Caco-2 (cell line): ENCODE measurements around the gene RNF187. TPM values are rescaled to one million over a fixed set of nuclear protein-coding genes. Genes with fewer than 3 reads are reported as not detected.

ENCODE experiments used
- BruUV-seq: library from RNA; stranded (reverse); fragments of 400-500 nt; replicated peaks from 2 replicates; lab custom pipeline; 2021; lab: Mats Ljungman, UMichigan
- CTCF ChIA-PET: fragments of 300-600 bp; sonication (Branson Sonifier 250); formaldehyde crosslinking; loops from one replicate; lab custom pipeline; 2022; ENCODE audit warnings: antibody characterized with exemption; lab: Charles Lee
- POLR2A ChIA-PET: fragments of 300-600 bp; sonication (Branson Sonifier 250); formaldehyde crosslinking; loops from one replicate; lab custom pipeline; 2022; ENCODE audit warnings: antibody characterized with exemption; lab: Charles Lee
- DNase-seq, 2 experiments: peaks; one replicate each; pipeline versions ENCODE4 v3.0.0 to v3.0.0-alpha.2; 2020 to 2022
- H3K27me3 ChIP-seq: replicated peaks from 2 replicates; pipeline ENCODE4 v1.6.0; 2011; ENCODE audit warnings: low read length; ENCODE audit not compliant: control insufficient read depth, insufficient read depth
- H3K36me3 ChIP-seq: 2 replicates; pipeline ENCODE4 v1.5.1; 2011; ENCODE audit warnings: low read length; ENCODE audit not compliant: control insufficient read depth, insufficient read depth
- H3K4me1 ChIP-seq: fragments of 250-450 bp; sonication (Bioruptor Pico); 2 replicates; pipeline ENCODE4 v1.5.1; 2020; ENCODE audit warnings: mild to moderate bottlenecking
- H3K4me3 ChIP-seq: 2 replicates; pipeline ENCODE4 v1.5.1; 2011; ENCODE audit warnings: low read depth, mild to moderate bottlenecking, control low read depth, low read length
- H3K9me3 ChIP-seq: fragments of 250-450 bp; sonication (Bioruptor Pico); 2 replicates; pipeline ENCODE4 v1.5.1; 2020; ENCODE audit warnings: mild to moderate bottlenecking, moderate library complexity
- H3K27ac Mint-ChIP-seq: one replicate; pipeline ENCODE4 v1.8.0; 2022; ENCODE audit warnings: mixed read lengths; ENCODE audit not compliant: unreplicated experiment
- H3K27me3 Mint-ChIP-seq: one replicate; pipeline ENCODE4 v1.8.0; 2022; ENCODE audit warnings: mixed read lengths; ENCODE audit not compliant: insufficient read depth, unreplicated experiment
- H3K36me3 Mint-ChIP-seq: one replicate; pipeline ENCODE4 v1.8.0; 2022; ENCODE audit warnings: mild to moderate bottlenecking, mixed read lengths; ENCODE audit not compliant: insufficient read depth, unreplicated experiment
- H3K4me1 Mint-ChIP-seq: one replicate; pipeline ENCODE4 v1.8.0; 2022; ENCODE audit warnings: low read depth, mixed read lengths; ENCODE audit not compliant: unreplicated experiment
- H3K4me3 Mint-ChIP-seq: one replicate; pipeline ENCODE4 v1.8.0; 2022; ENCODE audit warnings: mild to moderate bottlenecking, moderate library complexity, mixed read lengths; ENCODE audit not compliant: unreplicated experiment
- H3K9me3 Mint-ChIP-seq: one replicate; pipeline ENCODE4 v1.8.0; 2022; ENCODE audit warnings: mixed read lengths; ENCODE audit not compliant: unreplicated experiment
- intact Hi-C: fragments of 100-400 bp; cut with micrococcal nuclease; formaldehyde crosslinking; loops from one replicate; pipeline ENCODE4 v1.10.0; 2022; ENCODE audit not compliant: unreplicated experiment
- total RNA-seq: library from RNA; stranded (reverse); gene quantifications from 2 replicates; pipeline ENCODE4 v1.2.3, GENCODE V29; 2022
- TF ChIP-seq, protein P1 (sequence below), 2 experiments: fragments of 200-600 bp in 1 of 2; IDR thresholded peaks; 1 replicate in 1 of 2; 2 replicates in 1 of 2; pipeline versions ENCODE4 v1.5.1 to v1.8.0; 2011 to 2022; ENCODE audit warnings: antibody characterized with exemption in 1 of 2, control low read depth in 1 of 2, inconsistent platforms in 1 of 2, low read depth in 1 of 2, low read length in 1 of 2, mild to moderate bottlenecking in 1 of 2, moderate library complexity in 1 of 2; ENCODE audit not compliant: insufficient read depth in 1 of 2, severe bottlenecking in 1 of 2, unreplicated experiment in 1 of 2

RNF187 gene
- total RNA-seq, 1 experiment from 2014 or later = 164 TPM

DNA sequence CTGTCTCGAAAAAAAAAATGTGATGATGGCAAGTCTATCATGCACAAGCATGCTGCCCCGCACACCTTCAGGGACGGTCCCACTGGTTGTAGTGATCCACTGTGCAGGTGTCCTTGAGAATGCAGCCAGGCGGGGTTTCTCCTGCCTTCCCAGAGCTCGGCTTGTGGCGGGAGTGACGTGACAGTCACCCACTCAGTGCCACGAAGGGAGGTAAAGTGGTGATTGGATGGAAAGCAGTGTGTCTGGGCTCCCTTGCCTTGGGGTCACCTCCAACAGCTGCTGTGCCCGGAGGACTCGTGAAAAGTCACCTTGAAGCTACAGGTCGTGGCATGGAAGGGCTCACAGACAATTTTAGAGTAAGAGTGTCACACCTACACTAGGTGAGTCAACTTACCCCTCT, 37.0 kb upstream of the RNF187 start:
- no TSS peak for BruUV-seq
- peaks cover 46% of the 10 kb centered on the region for H3K36me3 Mint-ChIP-seq
- no peaks in the 10 kb centered on the region for H3K9me3 Mint-ChIP-seq
- intact Hi-C loops = no loop called here
- Histone ChIP-seq H3K4me1 (peaks cover 26% of the 10 kb centered on the region), H3K27me3 (no peaks in the 10 kb centered on the region), H3K4me3 (no peak overlapping the region), H3K9me3 (no peaks in the 10 kb centered on the region), H3K36me3 (no peaks in the 10 kb centered on the region)
- TF ChIP-seq, protein P1, sequence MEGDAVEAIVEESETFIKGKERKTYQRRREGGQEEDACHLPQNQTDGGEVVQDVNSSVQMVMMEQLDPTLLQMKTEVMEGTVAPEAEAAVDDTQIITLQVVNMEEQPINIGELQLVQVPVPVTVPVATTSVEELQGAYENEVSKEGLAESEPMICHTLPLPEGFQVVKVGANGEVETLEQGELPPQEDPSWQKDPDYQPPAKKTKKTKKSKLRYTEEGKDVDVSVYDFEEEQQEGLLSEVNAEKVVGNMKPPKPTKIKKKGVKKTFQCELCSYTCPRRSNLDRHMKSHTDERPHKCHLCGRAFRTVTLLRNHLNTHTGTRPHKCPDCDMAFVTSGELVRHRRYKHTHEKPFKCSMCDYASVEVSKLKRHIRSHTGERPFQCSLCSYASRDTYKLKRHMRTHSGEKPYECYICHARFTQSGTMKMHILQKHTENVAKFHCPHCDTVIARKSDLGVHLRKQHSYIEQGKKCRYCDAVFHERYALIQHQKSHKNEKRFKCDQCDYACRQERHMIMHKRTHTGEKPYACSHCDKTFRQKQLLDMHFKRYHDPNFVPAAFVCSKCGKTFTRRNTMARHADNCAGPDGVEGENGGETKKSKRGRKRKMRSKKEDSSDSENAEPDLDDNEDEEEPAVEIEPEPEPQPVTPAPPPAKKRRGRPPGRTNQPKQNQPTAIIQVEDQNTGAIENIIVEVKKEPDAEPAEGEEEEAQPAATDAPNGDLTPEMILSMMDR (IDR thresholded peaks at IDR 0.05; ENCODE audit: insufficient read depth in 1 of 2, low read depth in 1 of 2, low read length in 1 of 2, severe bottlenecking in 1 of 2, unreplicated experiment in 1 of 2) = no peak
- DNase-seq = no peak
- H3K27ac Mint-ChIP-seq = no peak overlapping the region
- no peak overlapping the region for H3K4me3 Mint-ChIP-seq
- H3K27me3 Mint-ChIP-seq = no peaks in the 10 kb centered on the region
- H3K4me1 Mint-ChIP-seq = peaks cover 39% of the 10 kb centered on the region
- ChIA-PET POLR2A (no interaction called here), CTCF (no interaction called here)

DNA sequence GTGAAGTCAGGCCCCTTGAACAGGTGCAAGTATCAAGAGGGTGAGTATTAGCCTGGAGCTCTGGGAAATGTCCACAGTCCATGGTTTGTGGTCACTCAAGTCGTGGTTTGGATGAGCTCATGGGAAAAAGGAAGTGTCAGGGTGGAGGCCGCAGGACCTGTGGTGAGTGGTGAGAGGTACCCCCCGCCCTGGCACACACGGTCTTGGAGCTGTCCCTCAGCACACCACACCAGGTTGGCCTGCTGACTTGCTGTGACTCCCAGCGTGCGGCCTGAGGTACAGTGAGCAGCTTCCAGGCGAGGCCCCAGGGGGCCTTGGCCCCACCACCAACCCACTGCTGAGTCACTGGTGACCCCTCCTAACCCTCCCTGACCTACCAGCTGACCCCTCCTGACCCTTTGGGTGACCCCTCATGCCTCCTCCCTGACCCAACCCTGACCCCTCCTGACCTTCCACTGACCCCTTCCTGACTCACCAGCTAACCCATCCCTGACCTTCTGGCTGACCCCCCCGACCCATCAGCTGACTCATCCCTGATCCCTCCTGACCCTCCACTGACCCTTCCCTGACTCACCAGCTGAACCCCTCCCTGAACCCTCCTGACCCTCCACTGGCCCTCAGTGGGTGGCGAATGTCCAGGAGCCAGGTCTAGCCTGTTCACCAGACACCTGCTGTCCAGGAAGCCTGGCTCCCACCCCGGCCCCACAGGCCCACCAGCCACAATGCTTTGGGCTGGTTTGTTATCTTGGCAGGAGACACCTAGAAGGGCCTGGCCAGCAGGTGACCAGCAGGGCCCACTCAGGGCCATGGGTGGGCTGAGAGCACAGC, 34.8 kb upstream of the RNF187 start:
- DNase-seq = no peak
- Mint-ChIP-seq H3K36me3 (peaks cover 43% of the 10 kb centered on the region), H3K4me1 (peaks cover 39% of the 10 kb centered on the region), H3K9me3 (no peaks in the 10 kb centered on the region), H3K27me3 (no peaks in the 10 kb centered on the region), H3K27ac (peak overlapping the region; percentile 47), H3K4me3 (no peak overlapping the region)
- ChIA-PET POLR2A (no interaction called here), CTCF (interaction anchor here (0.5 kb wide), 2 partner anchors 64 to 114 kb away, joined by 3 to 7 read pairs; no protein-coding TSS in a partner anchor)
- intact Hi-C loops = no loop called here
- BruUV-seq = no TSS peak
- TF ChIP-seq, protein P1 (IDR thresholded peaks at IDR 0.05; ENCODE audit: insufficient read depth in 1 of 2, low read depth in 1 of 2, low read length in 1 of 2, severe bottlenecking in 1 of 2, unreplicated experiment in 1 of 2) = no peak
- Histone ChIP-seq H3K27me3 (no peaks in the 10 kb centered on the region), H3K9me3 (no peaks in the 10 kb centered on the region), H3K4me1 (peaks cover 40% of the 10 kb centered on the region), H3K4me3 (no peak overlapping the region), H3K36me3 (no peaks in the 10 kb centered on the region)

DNA sequence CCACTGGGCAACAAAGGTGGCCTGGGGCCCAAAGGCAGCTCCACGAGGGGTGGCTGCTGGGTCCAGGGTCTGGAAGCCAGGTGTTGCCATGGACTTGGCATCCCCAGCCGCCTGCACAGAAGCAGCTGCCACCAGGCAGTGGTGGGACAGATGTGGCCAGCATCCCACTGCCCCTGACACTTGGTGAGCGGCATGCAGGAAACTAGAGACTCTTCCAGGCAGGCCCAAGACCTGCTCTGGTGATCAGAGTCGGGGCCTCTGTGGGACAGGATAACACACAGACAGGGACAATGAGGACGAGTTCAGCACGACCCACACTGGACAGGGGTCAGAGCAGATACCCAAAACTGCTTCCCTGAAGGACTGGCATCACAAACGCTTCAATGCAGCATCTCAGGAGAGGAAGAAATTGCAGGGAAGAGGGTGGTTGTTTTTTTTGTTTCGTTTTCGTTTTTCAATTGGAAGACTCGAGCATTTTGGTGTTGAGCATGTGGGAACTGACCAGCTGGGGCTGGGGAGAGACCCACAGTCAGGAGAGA, 34.1 kb upstream of the RNF187 start:
- no peak overlapping the region for H3K4me3 ChIP-seq
- H3K36me3 ChIP-seq = no peaks in the 10 kb centered on the region
- Mint-ChIP-seq H3K4me1 (peaks cover 32% of the 10 kb centered on the region), H3K27ac (peak overlapping the region; percentile 47), H3K4me3 (no peak overlapping the region), H3K36me3 (peaks cover 49% of the 10 kb centered on the region), H3K27me3 (no peaks in the 10 kb centered on the region), H3K9me3 (no peaks in the 10 kb centered on the region)
- intact Hi-C loops = no loop called here
- no peak for DNase-seq
- H3K27me3 ChIP-seq = no peaks in the 10 kb centered on the region
- TF ChIP-seq, protein P1 (IDR thresholded peaks at IDR 0.05; ENCODE audit: insufficient read depth in 1 of 2, low read depth in 1 of 2, low read length in 1 of 2, severe bottlenecking in 1 of 2, unreplicated experiment in 1 of 2) = no peak
- H3K9me3 ChIP-seq = no peaks in the 10 kb centered on the region
- ChIA-PET CTCF (interaction anchor here (0.5 kb wide), 1 partner anchor 115 kb away, joined by 3 read pairs; no protein-coding TSS in a partner anchor), POLR2A (no interaction called here)
- H3K4me1 ChIP-seq = peaks cover 35% of the 10 kb centered on the region
- BruUV-seq = no TSS peak
